ENCODE data around the gene LRRN2. TPM values are rescaled to one million over a fixed set of nuclear protein-coding genes. Genes with fewer than 3 reads are reported as not detected.

Gene LRRN2
- total RNA-seq, 1 experiment from 2014 or later: 5.8 TPM

DNA sequence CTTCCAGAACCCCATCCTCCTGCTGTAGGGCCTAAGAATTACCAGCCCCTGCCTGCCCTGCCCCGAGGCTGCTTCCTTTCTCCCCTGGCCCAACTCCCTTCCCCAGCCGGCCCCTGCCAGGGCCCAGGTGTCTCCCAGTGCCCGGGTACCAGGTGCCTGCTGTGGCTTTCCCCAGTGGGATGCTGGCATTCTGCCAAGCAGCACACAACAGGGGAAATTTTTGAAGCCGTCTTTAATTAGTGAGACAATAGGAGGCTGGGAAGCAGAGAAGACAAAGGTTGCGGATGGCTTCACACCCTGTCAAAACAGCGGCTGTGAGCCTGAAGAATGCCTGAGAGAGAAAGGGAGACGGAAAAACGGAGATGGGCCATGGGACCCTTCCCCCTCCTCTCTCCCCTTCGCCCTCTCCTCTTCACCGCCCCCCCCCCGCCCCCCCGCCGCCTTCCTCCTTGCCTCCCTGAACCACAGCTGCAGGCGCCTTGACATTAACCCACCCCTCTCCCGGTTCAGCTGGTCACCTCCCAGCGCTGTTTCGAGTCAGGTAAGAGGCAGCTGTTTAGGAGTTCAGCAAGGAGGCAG, 33.6 kb downstream of the LRRN2 start:
- Mint-ChIP-seq H3K4me3 (peak overlapping the region in 1 of 2 experiments; percentile 53; a peak in 3 of 5 replicates), H3K27ac (peak overlapping the region in 1 of 3 experiments; percentile 38; a peak in 1 of 7 replicates), H3K9me3 (no peaks in the 10 kb centered on the region), H3K4me1 (peaks cover 37 to 41% of the 10 kb centered on the region in 2 experiments), H3K36me3 (ENCODE audit: insufficient read depth in 1 of 3, low read depth in 3 of 3) (no peaks in the 10 kb centered on the region; a peak in 1 of 7 replicates), H3K27me3 (ENCODE audit: low read depth) (peaks cover 22% of the 10 kb centered on the region)
- H2AK5ac ChIP-seq (ENCODE audit: insufficient read length, low read length): no peak overlapping the region
- H3K79me2 ChIP-seq (ENCODE audit: insufficient read depth, low read length): no peaks in the 10 kb centered on the region
- H3K4me1 ChIP-seq (ENCODE audit: insufficient read depth, low read length): peaks cover 10% of the 10 kb centered on the region; the same call in 1 of the 2 replicates
- peak; percentile 58 for DNase-seq
- no peak overlapping the region for H3K9ac ChIP-seq (ENCODE audit: extremely low read depth, insufficient read length, low read length)
- no peak overlapping the region for H2BK20ac ChIP-seq (ENCODE audit: low read depth, low read length, poor library complexity, severe bottlenecking)
- WGBS (ENCODE audit: extremely low coverage, insufficient read length, low lambda C conversion rate): no CpG with 5 or more reads among the region's 17 CpGs
- no peak overlapping the region for H2BK120ac ChIP-seq (ENCODE audit: low read depth, low read length, poor library complexity, severe bottlenecking)
- H4K5ac ChIP-seq (ENCODE audit: insufficient read length, low read depth, low read length): no peak overlapping the region
- no peak overlapping the region for H4K8ac ChIP-seq (replicated peaks; ENCODE audit: insufficient read length, low read depth, low read length)
- no peak overlapping the region for H3K23ac ChIP-seq (ENCODE audit: insufficient read length, low read depth, low read length)
- no peak overlapping the region for H2AFZ ChIP-seq (ENCODE audit: low read length)
- H4K91ac ChIP-seq (ENCODE audit: insufficient read length, low read depth, low read length): no peak overlapping the region
- H3K9me3 ChIP-seq (ENCODE audit: control insufficient read depth, low read depth, low read length): no peaks in the 10 kb centered on the region
- no peak overlapping the region for H2BK15ac ChIP-seq (ENCODE audit: low read depth, low read length)
- no peak overlapping the region for H2BK12ac ChIP-seq (ENCODE audit: insufficient read length, low read depth, low read length)
- H3K79me1 ChIP-seq (ENCODE audit: insufficient read depth, low read depth, low read length, poor library complexity, severe bottlenecking): no peaks in the 10 kb centered on the region
- no peak overlapping the region for H3K14ac ChIP-seq (ENCODE audit: insufficient read depth, low read length)
- H3K23me2 ChIP-seq (ENCODE audit: insufficient read length, low read depth, low read length, poor library complexity, severe bottlenecking): no peaks in the 10 kb centered on the region
- no peak overlapping the region for H3K56ac ChIP-seq (ENCODE audit: insufficient read length, low read depth, low read length)
- peak overlapping the region; percentile 23 for H3K4me2 ChIP-seq (ENCODE audit: insufficient read depth, insufficient read length, low read length)
- no peak overlapping the region for H3K18ac ChIP-seq (ENCODE audit: insufficient read length, low read depth, low read length)
- no peak overlapping the region for H3K4ac ChIP-seq (ENCODE audit: low read depth, low read length)
- TF ChIP-seq, protein P1, sequence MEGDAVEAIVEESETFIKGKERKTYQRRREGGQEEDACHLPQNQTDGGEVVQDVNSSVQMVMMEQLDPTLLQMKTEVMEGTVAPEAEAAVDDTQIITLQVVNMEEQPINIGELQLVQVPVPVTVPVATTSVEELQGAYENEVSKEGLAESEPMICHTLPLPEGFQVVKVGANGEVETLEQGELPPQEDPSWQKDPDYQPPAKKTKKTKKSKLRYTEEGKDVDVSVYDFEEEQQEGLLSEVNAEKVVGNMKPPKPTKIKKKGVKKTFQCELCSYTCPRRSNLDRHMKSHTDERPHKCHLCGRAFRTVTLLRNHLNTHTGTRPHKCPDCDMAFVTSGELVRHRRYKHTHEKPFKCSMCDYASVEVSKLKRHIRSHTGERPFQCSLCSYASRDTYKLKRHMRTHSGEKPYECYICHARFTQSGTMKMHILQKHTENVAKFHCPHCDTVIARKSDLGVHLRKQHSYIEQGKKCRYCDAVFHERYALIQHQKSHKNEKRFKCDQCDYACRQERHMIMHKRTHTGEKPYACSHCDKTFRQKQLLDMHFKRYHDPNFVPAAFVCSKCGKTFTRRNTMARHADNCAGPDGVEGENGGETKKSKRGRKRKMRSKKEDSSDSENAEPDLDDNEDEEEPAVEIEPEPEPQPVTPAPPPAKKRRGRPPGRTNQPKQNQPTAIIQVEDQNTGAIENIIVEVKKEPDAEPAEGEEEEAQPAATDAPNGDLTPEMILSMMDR (conservative IDR thresholded peaks at IDR 0.05): no peak
- no peaks in the 10 kb centered on the region for H3K27me3 ChIP-seq (ENCODE audit: insufficient read depth, low read length)
- H2BK5ac ChIP-seq (ENCODE audit: insufficient read length, low read length): no peak overlapping the region
- H3T11ph ChIP-seq (ENCODE audit: low read length): no peak overlapping the region
- H3K27ac ChIP-seq (ENCODE audit: insufficient read length, low read depth, low read length): no peak overlapping the region
- H4K20me1 ChIP-seq (ENCODE audit: control insufficient read depth, insufficient read depth, insufficient read length): no peaks in the 10 kb centered on the region
